Posterior cingulate gyrus (tissue), 11 donors: ENCODE measurements around the gene CFAP77.
"Not testable (repeated sequence)": the region's sequence is repeated elsewhere in the genome, so short reads cannot be mapped to it uniquely, and the experiment has no call there.

ENCODE experiments used
- DNase-seq, 10 donors: peaks; one replicate each; pipeline versions ENCODE4 v3.0.0 to v3.0.0-alpha.2; 2020 to 2021; ENCODE audit warnings: mixed read lengths in 3 of 10
- intact Hi-C: fragments of 100-400 bp; cut with DNase I; formaldehyde crosslinking; loops from one replicate; pipeline ENCODE4 v1.15.1; 2023

Gene CFAP77

GRCh38 chr9:132564526-132564925 is 154.5 kb downstream of the CFAP77 start:
- DNase-seq, result no peak
- intact Hi-C loops, result no loop called here

- intact Hi-C loops, result not testable (repeated sequence)
- peak in 1 of 10 donors; percentile 4 for DNase-seq
Measured at GRCh38 chr9:132568787-132569186, 158.8 kb downstream of the CFAP77 start.

DNA sequence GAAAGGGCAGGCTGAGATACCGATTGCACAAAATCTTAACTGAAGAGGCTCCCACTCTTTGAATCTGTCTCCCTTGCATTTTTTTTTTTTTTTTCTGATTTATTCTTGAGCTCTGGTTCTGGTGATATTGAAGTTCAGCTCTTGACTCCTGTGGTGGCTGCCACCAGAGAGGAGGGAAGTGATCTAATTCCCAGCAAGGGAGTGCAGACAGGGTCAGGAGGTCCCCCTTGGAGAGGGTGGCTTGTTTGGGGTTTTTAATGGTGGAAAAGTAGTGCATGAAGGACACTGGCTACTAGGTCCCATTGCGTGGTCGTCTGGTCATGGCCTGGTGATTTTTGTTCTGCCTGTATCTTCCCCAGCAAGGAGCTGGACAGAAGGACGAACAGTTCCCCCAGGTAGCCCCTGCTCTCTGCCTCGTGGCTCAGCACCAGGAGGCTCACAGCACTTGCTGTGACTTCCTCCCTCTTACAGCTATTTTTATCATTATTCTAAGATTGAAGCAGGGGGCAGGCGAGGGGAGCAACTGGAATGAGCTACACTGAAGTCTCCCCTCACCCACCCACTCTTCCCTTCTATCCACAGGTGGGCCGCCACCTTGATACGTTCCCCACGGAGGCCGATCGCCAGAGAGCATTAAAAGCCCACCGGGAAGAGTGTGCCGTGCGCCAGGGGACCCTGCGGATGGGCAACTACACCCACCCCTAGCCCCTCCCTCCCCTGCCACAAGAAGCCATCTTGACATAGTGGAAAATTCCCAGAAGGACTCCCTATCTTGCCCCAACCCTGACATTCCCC is 162.0 kb downstream of the CFAP77 start:
- DNase-seq, result peak in 2 of 10 donors; percentile 32 to 51
- intact Hi-C loops, result no loop called here

DNA sequence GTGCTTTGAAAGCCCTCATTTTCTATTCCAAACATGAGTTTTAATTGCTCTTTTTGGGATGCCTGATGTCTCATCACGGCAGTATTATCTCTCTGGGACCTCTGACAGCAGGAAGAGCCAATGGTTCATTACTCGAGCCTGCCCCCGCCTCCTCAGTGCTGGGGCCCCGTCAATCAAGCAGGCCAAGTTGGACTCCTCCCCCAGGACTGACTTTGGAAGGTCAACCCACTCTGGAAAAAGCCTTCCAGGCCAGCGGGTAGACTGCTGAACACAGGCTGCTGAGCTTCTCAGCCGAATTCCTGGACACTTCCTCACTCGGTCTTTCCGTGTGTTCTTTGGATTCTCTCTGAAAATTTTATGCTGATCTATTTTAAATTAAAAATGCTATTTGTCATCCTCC is 162.9 kb downstream of the CFAP77 start:
- intact Hi-C loops, result no loop called here
- DNase-seq, result peak in 2 of 10 donors; percentile 10 to 23

DNA sequence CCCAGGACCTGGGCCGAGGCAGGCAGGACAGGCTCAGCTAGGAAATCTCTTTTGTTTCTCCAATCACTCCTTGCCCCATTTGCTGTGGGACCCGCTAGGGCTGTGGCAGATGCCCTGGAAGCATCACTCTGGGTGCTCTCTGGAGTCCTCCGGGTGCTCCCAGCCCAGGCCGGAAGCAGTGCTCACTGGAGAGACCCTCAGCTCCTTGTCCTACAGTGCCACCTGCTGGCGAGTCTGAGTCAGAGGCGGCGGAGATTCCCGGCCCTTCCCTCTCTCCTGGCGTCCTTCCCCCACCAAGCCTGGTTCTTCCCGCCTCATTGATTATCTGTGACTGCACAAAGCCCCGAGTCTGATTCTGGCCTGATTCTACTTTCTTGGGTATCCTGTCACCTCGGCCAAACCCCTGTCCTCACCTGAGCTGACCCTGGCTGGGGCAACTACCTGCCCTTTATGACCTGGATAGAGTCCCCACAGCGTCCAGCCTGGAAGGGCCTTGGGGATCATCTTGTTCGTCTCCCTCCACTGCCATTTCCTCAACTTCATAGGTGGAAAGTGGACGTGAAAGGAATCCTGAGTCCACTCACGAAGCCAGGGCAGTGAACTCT is 165.1 kb downstream of the CFAP77 start:
- DNase-seq, result peak; percentile 61 to 97 (median 78)
- intact Hi-C loops, result loop anchor here (1.0 to 2.0 kb wide), 2 partner anchors 68 to 164 kb away; partner anchors contain the start of gene CFAP77

GRCh38 chr9:132575811-132576210 is 165.8 kb downstream of the CFAP77 start:
- intact Hi-C loops, result loop anchor here (1.0 to 2.0 kb wide), 2 partner anchors 69 to 165 kb away; partner anchors contain the start of gene CFAP77
- peak in 2 of 10 donors; percentile 31 to 63 for DNase-seq

DNA sequence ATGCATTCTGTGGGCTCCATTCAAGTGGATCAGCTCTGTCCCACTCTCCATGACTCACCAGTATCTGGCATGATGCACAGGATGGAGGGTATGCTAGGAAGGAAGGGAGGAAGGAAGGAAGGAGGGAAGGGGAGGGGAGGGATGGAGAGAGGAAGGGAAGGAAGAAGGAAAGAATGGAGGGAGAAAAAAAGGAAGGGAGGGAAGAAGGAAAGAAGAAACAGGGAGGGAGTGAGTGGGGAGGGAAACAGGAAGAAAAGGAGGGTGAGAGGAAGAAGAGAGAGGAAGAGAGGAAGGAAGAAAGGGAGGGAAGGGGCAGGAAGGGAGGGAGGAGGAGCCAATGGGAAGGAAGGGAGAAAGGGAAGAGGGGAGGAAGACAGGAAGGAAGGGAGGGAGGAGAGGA is 167.1 kb downstream of the CFAP77 start:
- intact Hi-C loops, result no loop called here
- no peak for DNase-seq

DNA sequence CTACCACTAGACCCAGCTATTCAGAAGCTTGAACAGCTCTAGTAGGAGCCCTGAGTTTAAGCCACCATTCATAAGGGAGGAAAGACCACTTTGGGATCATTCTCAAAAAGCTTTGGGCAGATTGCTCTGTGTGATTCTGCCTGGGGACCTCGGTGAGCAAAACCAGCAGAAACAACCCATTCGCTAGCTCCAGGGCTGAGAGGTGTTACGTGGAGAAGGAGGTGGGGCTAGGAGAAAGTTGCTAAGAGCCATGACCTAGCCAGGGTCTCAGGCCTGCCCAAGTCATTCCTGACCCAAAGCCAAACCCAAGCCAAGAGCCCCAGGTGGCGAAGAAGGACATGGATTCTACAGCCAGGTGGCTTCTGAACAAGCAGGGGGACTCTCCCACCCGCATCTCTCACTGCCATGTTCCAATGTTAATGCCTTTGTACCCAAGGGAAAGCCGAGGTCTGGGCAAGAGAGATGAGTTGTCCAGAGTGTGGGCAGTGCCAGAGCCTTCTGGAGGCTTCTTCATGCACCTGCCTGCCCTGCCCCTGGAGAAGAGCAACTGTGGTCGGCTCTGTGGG is 168.4 kb downstream of the CFAP77 start:
- DNase-seq, result peak in 2 of 10 donors; percentile 16 to 32
- intact Hi-C loops, result no loop called here

DNA sequence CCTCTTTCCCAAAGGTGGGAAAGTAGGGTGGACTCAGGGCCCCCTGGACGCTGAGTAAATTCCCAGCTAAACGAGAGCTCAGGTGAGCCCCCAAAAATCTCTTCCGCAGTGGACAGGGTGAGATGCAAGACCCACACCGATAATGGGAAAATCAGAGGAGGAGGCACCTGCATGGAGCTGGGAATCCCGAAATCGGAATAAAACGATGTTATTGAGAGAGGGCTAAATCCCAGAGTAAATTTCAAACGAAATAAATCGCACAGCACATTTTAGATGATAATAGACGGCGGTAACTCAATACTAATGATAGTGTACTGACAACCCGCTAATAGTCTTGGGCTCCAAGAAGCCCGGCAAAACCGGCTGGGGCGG is 169.4 kb downstream of the CFAP77 start:
- peak in 1 of 10 donors; percentile 42 for DNase-seq
- intact Hi-C loops, result no loop called here

DNA sequence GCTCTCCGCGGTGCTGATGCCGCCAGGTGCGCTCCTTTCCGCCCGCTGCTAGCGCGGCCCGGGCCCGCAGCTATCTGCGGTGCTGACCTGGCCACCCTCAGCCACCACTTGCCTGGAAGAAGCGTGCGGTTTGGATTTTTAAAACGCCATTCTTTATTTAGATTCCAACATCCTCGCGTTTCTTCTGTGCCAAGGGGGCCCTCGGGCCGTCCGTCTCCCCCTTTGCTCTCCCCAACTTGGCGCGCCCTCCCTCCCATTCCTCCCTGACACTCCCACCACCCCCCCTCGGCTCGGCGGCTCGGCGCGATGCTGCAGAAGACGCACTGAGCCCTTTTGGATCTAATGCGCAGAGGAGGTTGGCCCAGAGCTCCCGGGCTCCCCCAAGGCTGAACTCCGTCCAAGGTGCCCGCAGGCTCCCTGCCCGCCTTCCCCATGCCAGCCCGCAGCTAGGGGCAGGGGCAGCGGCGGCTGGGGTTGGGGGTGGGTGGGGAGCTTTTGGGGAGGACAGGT is 172.3 kb downstream of the CFAP77 start, which contains the start of gene BARHL1:
BARHL1 (plus strand) TSS at position 331 of the 510 bp plus-strand sequence. CDS start 192 bp downstream, outside the sequence.
- intact Hi-C loops, result no loop called here
- DNase-seq, result peak in 2 of 10 donors; percentile 57 to 63

DNA sequence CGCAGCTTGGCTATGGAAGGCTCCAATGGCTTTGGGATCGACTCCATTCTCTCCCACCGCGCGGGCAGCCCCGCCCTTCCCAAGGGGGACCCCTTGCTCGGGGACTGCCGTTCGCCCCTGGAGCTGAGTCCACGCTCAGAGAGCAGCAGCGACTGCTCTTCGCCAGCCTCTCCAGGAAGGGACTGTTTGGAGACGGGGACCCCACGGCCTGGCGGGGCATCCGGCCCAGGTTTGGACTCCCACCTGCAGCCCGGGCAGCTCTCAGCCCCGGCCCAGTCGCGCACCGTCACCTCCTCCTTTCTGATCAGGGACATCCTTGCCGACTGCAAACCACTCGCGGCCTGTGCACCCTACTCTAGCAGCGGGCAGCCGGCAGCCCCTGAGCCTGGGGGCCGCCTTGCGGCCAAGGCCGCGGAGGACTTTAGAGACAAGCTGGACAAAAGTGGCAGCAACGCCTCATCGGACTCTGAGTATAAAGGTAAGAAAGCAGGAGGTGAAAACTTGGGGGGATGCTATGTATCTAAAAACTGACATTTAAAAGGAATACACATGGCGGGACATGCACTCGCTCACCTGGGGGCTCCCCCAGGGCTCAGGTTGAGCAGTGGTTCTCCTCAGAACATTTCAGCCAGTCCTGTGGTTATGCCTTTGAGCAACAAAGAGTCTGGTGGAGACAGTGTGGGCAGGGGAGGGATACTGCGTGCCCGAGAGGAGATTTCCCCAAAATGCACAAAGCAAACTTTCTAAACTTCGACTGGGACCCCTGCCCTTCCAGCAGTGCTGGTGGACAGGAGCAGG is 173.0 kb downstream of the CFAP77 start:
- peak in 2 of 10 donors; percentile 56 to 63 for DNase-seq

DNA sequence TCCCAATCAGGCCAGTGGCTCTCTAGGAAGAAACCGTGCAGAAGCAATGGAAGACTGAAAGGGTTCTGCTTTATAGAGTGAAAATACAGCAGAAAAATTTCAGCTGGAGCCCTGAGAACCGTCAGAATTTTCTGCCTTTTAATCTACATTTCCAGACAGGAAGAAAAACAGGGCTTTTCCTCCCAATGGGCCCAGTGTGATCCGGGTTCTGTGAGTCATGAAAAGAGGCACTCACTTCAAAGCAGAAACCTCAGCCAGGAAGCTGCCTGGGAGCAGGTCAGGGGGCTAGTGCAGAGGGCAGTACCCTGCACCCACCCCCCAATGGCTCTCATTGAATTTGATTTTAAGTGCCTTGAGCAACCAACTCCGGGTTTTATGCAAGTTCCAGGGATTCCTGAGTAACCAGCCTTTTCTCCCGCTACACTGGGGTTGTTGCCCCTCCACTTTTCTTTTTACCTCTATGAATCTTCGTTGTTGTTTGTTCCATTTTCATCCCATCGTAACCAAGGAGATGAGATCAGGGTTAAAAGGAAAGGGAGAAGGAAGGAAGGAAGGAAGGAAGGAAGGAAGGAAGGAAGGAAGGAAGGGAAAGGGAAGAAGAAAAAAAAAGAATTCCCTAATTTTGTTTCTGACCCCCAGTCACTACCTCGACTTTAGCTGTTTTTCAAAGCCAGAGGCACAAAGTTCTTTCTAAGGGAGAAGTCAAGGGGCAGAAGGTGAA is 173.7 kb downstream of the CFAP77 start:
- peak in 1 of 10 donors; percentile 2 for DNase-seq
- intact Hi-C loops, result no loop called here

More for the DNA sequence above, 173.0 kb downstream of the CFAP77 start:
- intact Hi-C loops, result no loop called here

- DNase-seq, result peak in 3 of 10 donors; percentile 11 to 50 (median 20)
- intact Hi-C loops, result no loop called here
Measured at GRCh38 chr9:132584601-132585560, 174.9 kb downstream of the CFAP77 start.

DNA sequence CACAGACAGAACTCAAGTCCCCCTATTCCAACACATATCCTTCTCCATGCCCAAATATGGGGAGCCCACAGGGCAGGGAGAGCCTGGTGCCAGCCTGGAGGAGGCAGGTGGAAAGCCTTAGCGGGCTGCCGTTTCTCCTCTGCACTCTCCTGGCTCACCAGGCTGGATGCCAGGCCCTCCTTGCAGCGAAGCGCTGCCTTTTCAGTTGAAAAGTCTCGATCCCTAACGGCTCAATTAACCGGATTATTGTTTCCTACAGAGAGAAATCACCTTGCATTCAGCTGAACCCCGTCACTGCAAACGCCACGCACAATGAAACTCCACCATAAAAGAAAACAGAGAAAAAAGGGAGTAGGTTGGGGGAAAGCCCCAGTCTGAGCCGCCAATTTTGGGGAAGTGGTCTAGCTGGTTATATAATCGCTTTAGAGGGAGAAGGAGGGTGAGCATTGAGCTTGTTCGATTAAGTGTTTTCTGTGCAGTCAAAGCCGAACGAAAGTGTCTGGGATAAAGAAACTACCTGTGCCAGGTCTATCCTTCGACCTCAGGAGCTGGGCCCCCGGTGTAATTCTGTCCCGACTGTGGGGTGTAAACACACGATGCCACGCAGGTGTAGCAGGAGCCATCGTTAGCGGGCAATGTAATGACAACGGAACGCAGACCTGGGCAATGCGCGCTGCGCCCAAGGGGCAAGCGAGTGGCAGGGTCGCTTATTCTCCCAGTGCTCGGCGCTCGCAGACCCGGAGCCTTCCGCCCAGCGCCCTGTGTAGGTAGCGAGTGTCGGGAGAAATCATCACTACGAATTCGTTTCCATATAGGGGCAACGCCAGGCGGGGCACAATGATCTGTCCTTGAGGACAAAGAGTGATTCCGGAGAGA is 176.2 kb downstream of the CFAP77 start:
- DNase-seq, result peak in 1 of 10 donors; percentile 62
- intact Hi-C loops, result no loop called here

GRCh38 chr9:132586830-132587591 is 177.0 kb downstream of the CFAP77 start:
- peak in 2 of 10 donors; percentile 48 to 70 for DNase-seq
- intact Hi-C loops, result no loop called here

DNA sequence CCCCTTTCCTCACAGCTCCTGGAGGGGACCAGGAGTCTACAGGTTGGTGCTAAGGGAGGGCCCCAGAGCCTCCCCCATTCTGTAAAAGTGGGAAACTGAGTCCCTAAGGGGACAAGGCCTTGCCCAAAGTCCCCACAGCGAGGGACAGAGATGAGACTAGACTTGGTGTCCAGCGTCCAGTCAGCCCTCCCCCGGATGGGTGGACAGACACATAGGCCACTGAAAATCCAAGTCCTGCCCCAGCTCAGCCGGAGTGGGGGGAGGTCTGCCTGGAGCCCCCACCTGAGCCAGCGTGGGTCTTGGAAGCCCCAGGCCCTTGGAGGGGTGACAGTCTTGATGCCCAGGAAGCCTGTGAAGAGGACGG is 177.6 kb downstream of the CFAP77 start:
- intact Hi-C loops, result no loop called here
- DNase-seq, result peak in 2 of 10 donors; percentile 31 to 64

DNA sequence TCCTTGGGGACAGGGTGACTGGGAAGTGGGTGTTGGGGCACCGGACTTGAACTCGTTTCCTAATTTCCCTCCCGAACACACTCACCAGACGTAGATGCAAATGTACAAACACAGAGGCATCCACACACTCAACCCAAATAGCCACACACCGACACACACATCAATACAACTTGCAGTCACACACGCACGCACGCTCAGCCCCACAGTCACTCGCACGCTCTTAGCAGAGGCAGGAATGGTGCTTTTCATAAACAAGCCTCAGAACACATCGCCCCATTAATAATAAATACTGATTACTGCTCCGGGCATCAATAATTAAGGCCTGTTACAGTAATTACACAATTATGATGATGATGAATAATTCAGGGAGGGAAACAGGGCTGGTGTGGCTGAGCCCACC is 178.1 kb downstream of the CFAP77 start:
- intact Hi-C loops, result no loop called here
- DNase-seq, result peak in 2 of 10 donors; percentile 28 to 57
